Measurements from ENCODE around the gene DNAJC28.
A peak's percentile ranks its signal among the peaks of the same experiment; 100 is the strongest.
"Not testable (repeated sequence)": the region's sequence is repeated elsewhere in the genome, so short reads cannot be mapped to it uniquely, and the experiment has no call there.

DNAJC28 gene

DNA sequence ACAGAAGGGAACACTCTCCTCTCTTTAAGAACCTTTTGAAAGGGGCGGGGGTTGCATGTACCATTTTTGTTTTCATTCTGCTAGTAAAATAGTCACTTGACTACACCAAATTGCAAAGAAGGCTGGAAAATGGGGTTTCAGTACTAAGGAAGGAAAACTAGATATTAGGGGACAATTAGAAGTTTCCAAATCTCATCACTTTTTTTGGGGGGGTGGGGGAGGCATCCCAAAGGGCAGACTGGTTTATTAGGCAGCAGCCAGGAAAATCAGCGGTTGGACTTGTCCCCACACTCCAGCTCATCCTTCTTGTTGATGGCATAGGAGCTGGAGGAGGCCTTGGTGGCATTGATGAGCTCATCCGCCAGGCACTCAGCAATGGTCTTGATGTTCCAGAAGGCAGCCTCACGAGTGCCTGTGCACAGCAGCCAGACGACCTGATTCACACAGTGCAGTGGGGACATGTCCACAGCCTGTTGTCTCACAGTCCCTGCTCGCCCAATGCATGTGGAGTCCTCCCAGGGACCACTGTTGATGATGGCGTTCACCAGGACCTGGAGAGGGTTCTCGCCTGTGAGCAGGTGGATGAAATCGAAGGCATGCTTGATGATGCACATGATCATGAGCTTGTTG is 10.1 kb downstream of the DNAJC28 start:
- no peak for DNase-seq (ENCODE audit: low spot score)

DNA sequence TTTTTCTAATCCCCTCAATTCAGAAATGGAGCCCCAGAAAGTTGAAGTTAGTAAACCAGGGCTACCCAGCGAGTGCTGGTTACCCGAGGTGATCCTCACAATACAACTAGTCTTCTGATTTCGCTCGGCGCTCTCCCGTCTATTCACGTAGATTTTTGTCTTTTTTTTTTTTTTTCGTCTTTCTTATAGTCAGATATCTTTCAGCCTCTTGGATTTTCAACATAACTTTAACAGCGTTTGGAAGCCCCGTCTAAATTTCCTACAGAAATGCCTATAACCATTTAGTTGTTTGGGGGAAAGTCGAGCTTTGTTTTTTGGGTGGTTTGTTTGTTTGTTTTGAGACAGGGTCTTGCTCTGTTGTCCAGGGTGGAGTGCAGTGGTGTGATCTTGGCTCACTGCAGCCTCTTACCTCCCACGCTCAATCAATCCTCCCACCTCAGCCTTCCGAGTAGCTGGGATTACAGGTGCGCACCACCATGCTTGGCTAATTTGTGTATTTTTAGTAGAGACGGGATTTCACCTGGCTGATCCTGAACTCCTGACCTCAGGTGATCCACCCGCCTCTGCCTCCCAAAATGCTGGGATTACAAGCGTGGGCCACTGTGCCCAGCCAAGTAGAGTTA is 10.9 kb downstream of the DNAJC28 start:
- DNase-seq (ENCODE audit: low spot score): no peak

DNA sequence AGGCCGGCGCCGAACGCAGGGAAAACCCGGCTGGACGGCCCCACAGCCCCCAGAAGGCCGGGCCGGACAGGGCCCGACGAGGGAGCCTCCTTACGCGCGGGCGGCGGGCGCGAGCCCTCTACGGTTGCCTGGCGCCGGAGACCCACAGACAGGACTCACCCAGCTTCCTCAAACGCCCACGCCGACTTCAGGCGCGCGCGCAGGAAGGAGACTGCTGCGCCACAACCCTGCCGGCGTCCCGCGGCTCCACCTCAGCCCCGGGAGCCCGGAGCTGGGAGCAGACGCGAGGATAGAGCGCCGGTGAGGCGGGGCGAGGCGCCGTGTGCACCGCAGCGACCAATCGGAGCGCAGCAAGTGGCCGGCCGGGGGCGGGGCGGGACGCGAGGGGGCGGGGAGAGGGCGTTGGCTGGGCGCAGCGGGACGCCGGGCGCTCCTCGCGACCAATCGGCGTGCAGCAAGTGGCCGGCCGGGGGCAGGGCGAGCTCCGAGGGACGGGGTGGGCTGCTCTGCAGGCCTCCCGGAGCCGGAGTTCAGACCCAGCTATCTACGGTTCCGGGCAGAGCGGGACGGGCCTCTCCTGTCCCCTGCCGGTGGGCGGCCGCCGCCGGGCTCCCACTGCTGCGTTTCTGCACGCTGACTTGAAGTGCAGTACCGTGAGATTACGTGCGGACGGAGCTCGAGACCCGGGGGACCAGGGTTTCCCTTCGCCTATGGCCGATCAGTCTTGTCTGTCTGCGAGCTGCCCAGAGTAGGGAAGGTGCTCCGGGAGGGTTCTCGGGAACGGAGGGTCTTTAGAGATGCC is 11.6 kb downstream of the DNAJC28 start, which contains the start of gene TMEM50B:
Gene TMEM50B, minus strand, starts transcription at position 296 of the 802 bp plus-strand sequence. CDS start 11,089 bp downstream, outside the sequence.
- DNase-seq (ENCODE audit: low spot score): peak; percentile 99

DNA sequence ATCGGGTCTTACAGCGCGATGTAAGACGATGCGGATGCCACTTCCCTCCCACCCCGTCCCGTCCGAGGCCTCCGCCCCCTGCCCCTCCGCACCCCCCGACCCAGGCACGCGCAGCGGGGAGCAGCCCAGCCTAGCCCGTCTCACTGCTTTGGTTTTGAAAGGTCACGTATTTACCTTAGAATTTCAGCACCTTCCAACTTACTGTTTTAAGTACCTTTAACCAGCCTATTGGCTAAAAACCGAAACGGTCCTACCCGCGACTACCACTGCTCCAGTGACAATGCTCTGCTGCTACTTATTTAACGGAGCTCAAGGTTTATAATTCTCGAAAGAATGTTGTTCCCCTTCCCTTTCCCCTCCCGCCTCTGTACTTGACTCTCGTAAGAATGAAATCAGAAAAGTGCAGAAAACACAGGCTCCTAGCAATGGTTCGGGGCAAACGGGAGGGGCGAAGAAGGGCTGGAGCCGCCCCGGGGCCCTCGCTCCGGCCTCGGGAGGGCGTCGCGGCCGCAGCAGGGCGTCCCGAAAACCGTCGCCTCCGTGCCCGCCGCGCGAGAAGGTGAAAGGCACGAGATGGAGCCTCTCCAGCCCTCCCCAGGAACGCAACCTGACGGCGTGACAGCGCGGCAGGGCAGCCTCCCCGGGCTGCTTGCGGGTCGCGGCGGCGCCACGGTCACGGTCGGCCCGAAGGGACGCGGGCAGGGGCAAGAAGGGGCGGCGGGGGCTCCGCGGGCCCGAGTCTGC is 12.4 kb downstream of the DNAJC28 start:
- peak; percentile 73 for DNase-seq (ENCODE audit: low spot score)

DNA sequence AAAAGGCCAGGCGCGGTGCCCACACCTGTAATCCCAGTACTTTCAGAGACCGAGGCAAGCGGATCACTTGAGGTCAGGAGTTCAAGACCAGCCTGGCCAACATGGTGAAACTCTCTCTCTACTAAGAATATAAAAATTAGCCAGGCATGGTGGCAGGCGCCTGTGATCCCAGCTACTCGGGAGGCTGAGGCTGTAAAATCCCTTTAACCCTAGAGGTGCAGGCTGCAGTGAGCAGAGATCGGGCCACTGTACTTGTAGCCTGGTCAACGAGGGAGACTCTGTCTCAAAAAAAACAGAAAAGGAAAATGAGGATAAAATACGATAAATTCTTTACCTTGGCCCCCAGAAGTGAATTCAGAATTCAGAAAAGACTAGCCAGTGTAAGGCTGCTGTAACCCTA is 13.3 kb downstream of the DNAJC28 start:
- no peak for DNase-seq (ENCODE audit: low spot score)

DNA sequence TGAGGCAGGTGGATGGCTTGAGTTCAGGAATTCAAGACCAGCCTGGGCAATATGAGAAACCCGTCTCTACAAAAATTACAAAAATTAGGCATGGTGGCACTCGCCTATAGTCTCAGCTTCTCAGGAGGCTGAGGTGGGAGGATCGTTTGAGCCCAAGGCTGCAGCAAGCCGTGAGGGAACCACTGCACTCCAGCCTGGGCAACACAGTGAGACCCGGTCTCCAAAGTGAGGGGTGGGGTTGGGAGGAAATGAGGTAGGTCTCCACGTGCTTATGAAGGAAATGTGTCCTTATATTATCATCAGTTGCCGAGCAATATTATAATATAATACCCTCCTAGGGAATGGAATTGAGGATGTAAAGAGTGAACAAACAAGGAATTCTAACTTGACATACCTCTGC is 14.4 kb downstream of the DNAJC28 start:
- DNase-seq (ENCODE audit: low spot score): no peak

DNA sequence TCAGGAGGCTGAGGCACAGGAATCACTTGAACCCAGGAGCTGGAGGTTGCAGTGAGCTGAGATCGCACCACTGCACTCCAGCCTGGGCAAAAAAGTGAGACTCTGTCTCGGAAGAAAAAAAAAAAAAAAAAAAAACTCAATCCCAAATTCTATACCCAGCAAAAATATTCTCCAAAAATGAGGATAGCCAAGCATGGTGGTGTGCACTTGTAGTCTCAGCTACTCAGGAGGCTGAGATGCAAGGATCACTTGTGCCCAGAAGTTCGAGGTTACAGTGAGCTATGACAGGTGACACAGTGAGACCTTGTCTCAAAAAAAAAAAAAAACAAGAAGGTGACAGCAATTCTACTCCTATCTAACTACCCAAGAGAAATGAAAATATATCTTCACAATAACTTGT is 18.2 kb downstream of the DNAJC28 start:
- no peak for DNase-seq (ENCODE audit: low spot score)

DNA sequence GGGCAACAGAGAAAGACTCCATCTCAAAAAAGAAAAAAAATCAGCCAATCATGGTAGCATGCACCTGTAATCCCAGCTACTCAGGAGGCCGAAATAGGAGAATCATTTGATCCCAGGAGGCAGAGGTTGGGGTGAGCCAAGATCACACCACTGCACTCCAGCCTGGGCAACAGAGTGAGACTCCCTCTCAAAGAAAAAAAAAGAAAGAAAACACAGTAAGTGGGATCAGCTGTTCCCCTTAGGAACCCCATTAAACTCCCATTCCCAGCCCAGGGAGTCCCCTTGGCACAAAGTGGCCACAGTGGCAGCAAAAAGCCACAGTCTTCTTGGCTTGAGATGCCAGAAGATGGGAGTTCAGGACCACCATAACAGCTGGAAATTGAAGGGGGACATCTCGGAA is 20.8 kb downstream of the DNAJC28 start:
- DNase-seq (ENCODE audit: low spot score): no peak

DNA sequence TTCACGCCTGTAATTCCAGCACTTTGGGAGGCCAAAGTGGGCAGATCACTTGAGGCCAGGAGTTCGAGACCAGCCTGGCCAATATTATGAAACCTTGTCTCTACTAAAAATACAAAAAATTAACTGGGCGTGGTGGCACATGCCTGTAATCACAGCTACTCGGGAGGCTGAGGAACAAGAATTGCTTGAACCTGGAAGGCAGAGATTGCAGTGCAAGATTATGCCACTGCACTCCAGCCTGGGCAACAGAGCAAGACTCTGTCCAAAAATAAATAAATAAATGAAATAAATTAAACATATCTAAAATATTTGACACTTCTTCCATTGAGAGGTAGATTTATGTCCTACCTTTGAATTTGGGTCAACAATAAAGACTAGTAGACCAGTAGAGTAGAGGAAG is 22.3 kb downstream of the DNAJC28 start:
- DNase-seq (ENCODE audit: low spot score): not testable (repeated sequence)

DNA sequence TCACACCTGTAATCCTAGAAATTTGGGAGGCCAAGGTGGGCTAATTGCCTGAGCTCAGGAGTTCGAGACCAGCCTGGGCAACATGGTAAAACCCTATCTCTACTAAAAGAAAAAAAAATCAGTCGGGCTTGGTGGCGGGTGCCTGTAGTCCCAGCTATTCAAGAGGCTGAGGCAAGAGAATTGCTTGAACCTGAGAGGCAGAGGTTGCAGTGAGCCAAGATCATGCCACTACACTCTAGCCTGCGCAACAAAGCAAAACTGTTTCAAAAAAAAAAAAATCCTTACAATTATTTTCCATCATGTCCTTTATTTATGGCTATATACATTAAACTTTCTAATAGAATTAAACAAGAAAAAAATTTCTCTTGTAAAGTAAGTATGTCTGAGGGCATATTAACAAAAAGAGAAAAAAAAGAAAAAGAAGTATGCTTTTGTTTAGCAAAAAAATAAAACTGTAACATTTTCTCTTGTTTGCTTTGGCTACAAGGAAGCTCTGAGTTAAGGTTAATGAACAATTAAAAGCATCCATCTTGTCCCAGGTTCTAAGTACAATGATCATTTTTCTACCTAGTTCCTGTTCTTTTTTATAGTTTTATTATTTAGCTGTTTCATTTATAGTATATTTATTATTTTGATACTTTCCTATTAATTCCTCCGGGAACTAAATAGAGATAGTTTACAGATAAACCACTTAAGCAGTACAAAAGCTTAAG is 29.8 kb downstream of the DNAJC28 start:
- DNase-seq (ENCODE audit: low spot score): no peak

DNA sequence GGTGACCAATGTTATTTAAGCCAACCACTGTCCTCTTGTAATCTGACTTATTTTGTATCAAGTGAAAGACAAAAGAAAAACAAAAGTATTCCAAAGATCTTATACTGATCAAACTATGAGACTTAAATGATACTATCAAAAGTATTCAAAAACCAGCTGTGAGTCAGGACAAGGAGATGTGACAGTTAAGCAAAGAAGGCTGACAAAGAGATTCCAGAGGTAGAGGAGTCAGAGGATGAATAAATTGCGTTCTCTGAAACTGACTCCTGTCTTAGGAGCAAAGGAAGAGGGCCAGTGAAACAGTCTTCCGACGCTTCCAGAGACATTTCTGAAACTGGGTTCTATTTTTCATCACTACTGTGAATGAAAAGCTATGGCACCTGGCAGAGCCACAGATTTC is 32.7 kb downstream of the DNAJC28 start:
- no peak for DNase-seq (ENCODE audit: low spot score)

DNA sequence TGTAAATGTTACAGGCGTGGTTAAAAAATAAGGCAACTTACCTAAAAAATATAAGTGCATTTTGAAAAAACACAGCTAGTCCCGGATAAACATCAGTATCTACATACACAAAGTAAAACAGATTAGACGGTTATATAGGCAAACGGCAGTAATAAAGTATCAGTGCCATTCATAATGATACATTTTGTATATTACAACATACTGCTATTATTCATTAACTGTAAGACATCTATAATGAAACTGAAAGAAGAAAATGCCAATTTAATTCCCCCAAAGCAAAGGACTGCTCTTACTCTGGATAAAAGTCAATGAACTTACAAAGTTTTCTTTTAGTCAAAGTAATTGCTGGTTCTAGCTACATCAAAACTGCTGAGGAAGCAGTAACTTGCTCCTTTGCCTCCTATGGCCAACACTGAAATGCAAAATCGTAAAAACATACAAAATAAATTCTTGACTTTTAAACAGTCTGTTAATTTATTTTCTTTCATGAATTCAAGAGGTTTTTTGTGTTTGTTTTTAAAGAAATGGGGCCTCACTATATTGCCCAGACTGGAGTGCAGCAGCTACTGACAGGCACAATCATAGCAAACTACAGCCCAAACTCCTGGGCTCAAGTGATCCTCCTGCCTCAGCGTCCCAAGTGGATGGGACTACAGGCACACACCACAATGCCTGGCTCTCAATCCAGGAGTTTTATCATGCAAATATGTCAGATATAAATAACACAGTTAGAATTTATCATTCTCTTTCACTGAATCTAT is 35.6 kb downstream of the DNAJC28 start:
- DNase-seq (ENCODE audit: low spot score): no peak

DNA sequence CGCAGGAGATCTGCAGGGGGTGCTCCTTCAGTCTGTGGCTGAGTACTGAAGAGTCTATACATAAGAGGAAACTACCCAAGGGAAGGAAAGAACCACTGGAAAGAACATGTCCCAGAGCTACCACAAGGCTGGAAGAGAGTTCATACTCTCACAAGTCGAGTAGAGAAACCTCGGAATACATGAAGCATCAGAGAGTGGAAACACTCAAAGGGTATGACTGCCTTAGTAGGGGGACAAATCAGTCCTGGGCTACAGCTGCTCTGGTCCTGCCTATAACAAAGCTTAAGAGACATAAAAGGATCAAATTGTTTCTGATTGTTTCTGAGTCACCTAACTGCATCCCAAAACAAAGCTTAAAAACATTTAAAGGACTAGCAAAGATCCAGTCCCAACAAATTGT is 39.2 kb downstream of the DNAJC28 start:
- DNase-seq (ENCODE audit: low spot score): no peak

DNA sequence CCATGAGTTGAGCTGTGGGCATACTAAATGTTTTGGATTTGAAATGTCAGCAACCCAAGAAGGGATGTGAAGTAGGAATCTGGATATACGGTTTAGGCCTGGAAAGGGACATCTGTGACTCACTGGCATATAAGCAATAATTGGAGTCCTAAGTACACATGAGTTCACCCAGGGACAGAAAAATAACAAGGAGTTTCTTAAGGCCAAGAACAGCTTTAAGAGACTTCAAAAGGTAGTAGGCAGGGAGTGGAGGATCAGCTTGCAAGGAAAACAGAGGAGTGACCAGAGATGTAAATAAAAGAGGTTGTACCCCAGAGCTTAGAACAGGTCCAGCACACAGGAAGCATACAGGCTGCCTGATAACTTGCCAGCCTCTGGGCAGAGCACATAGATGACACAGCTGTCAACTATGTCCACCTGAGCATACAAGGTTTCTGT is 39.9 kb downstream of the DNAJC28 start:
- no peak for DNase-seq (ENCODE audit: low spot score)

DNA sequence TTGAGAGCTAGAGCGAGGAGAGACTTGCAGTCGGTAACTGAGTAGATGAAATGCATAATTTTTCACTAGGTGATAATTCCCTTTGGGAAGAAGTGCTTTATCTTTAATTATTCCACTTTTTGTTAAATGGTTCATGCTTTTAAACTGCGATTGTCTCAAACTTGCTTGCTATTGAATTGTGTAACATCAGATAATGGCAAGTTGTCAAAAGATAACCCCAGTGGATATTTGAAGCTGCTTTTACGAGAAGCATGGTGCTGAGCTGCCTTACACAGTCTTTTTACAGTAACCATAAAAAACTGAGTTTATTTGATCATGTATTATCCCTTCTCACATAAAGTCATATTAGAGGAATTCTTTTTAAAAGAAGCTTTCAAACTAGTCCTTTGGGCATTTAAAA is 41.9 kb downstream of the DNAJC28 start:
- DNase-seq (ENCODE audit: low spot score): no peak

DNA sequence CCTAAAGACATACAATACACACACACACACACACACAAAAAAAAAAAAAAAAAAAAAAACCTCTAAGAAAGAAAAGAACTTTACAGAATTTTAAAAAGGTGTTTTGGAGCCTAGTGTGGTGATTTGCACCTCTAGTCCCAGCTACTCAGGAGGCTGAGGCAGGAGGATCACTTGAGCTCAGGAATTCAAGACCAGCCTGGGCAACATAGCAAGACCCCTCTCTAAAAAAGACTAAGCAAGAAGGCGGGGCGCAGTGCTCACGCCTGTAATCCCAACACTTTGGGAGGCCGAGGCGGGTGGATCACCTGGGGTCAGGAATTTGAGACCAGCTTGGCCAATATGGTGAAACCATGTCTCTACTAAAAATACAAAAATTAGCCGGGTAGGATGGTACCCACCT is 44.9 kb downstream of the DNAJC28 start:
- DNase-seq (ENCODE audit: low spot score): not testable (repeated sequence)

DNA sequence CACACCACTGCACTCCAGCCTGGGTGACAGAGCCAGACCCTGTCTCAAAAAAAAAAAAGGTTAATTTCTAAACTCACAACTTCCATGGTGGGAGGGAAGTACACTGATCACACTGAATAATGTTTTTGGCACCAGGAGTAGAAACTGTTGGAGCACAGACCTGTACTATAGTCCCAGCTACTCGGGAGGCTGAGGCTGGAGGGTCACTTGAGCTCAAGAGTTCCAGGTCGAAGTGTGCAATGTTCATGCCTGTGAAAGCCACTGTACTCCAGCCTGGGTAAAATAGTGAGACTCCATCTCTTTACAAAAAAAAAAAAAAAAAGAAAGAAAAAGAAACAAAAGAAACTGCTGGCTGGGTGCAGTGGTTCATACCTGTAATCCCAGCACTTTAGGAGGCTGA is 47.0 kb downstream of the DNAJC28 start:
- DNase-seq (ENCODE audit: low spot score): no peak

DNA sequence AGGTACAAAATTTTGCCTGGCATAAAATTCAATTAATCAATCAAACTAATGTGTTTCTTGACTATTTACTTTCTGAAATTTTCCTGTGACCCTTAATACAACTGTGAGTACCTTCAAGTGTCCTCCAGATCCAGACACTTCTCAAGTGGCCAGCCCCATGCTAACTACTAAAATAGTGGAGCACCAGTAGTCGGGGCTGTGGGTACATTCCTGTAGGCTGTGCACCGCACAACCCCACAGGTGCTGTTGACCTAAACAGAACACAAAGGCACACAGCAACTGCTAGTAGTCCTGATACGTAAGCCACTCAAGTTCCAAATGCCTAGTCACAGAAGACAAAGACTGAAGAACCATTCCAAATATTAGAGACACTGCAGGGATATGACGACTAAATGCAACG is 48.3 kb downstream of the DNAJC28 start:
- DNase-seq (ENCODE audit: low spot score): no peak

DNA sequence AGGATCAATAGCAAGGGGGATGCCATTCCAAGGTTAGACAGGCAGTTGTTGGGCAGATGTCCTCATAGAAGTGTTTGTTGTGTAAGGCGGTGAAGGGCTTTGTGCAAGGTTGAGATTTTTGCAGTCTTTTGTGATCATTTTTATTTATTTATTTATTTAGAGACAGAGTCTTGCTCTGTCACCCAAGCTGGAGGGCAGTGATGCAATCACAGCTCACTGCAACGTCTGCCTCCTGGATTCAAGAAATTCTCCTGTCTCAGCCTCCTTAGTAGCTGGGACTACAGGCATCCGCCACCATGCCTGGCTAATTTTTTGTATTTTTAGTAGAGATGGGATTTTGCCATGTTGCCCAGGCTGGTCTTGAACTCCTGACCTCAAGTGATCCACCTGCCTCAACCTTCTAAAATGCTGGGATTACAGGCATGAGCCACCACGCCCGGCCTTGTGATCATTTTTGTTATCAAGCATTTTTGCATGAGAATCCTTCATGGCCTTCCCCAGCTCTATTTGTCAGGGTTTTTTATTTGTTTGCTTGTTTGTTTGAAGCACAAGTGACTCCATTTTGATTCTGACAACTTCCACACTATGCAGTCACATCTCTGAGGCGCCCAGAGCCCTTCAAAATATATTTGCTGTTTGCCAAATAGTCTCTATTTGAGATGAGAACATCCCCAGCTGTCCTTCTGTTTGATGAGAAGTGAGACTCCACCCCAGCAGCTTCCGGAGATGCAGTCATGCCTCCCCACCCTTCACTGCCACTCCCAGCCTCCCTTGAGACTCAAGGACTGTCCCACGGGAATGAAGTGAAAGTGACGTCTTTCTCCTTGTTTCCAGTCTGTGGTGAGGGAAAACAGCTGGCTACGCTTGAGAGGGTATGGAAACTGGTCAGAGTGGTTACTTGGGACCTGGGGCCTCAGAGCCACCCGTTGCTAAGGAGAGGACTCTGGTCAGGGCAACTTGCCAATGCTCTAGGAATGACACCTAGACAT is 49.7 kb downstream of the DNAJC28 start:
- DNase-seq (ENCODE audit: low spot score): peak; percentile 58
